ENCODE measurements around the gene CZIB.

- no peak for TF ChIP-seq CTCF (IDR thresholded peaks at IDR 0.05)
- no peak for TF ChIP-seq POLR2A (IDR thresholded peaks at IDR 0.05)
- TF ChIP-seq POLR2AphosphoS5 (IDR thresholded peaks at IDR 0.05): no peak
Measured at GRCh38 chr1:53267761-53268160, 47.3 kb upstream of the CZIB start.

All from transverse colon (tissue), 4 donors.